Measurements from ENCODE around the gene LCA5. TPM values are rescaled to one million over a fixed set of nuclear protein-coding genes. Genes with fewer than 3 reads are reported as not detected.

The LCA5 gene
- total RNA-seq, 1 donor from 2014 or later: 5.4 TPM

GRCh38 chr6:79465381-79465780 lies 71.8 kb downstream of the LCA5 start:
- no peak overlapping the region for H3K4me3 ChIP-seq
- H3K4me1 ChIP-seq: no peaks in the 10 kb centered on the region
- H3K9me3 ChIP-seq: no peaks in the 10 kb centered on the region
- H3K36me3 ChIP-seq: no peaks in the 10 kb centered on the region
- no peak for TF ChIP-seq CTCF (IDR thresholded peaks at IDR 0.05)
- ATAC-seq (no peak), DNase-seq (no peak)
- H3K27me3 ChIP-seq: no peaks in the 10 kb centered on the region
- H3K27ac ChIP-seq: no peak overlapping the region
- intact Hi-C loops (cut with DNase I): no loop called here

DNA sequence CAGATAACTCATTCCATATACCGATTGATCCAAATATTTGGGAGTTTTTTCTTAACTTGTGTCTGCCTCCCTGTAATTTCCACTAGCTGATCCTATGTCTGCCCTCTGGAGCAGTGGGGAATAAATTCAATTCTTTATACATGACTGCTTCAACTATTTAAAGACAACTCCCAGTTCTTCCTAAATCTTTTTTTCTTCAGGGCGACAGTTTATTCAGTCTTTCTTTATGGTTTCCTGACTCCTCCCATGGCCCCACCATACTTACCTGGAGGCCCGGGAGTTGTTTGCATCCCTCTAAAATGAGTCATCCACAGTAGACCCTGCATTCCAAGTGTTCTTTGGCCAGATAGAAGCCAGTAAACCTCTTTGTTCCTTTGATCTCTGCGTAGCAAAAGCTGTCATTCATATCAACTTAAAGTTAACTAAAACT lies 73.6 kb downstream of the LCA5 start:
- no peaks in the 10 kb centered on the region for H3K9me3 ChIP-seq
- intact Hi-C loops (cut with DNase I): no loop called here

DNA sequence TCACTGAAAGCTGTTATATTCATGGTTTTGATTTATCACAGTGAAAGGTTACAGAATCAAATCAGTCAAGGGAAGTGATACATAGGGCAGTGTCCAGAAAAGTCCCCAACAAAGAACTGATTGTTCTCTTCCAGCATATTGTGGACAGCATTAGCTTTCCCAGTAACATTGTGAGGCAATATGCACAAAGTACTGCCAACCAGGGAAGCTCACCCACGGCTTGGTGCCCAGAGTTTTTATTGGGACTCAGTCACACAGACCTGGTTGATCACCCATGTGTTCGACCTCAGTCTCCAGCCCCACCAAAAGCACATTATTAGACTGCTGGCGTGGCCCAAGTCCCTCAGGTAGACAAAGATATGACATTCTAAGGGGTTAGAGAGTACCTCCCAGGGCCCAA lies 76.0 kb downstream of the LCA5 start:
- Histone ChIP-seq H3K27me3 (no peaks in the 10 kb centered on the region), H3K4me3 (no peak overlapping the region), H3K36me3 (no peaks in the 10 kb centered on the region), H3K4me1 (no peaks in the 10 kb centered on the region), H3K9me3 (no peaks in the 10 kb centered on the region), H3K27ac (no peak overlapping the region)
- DNase-seq (no peak), ATAC-seq (no peak)
- intact Hi-C loops (cut with DNase I): no loop called here
- no peak for TF ChIP-seq CTCF (IDR thresholded peaks at IDR 0.05)

More for the DNA sequence above, 73.6 kb downstream of the LCA5 start:
- H3K4me1 ChIP-seq: no peaks in the 10 kb centered on the region
- ATAC-seq: no peak
- DNase-seq: no peak
- H3K4me3 ChIP-seq: no peak overlapping the region
- no peak for TF ChIP-seq CTCF (IDR thresholded peaks at IDR 0.05)
- no peaks in the 10 kb centered on the region for H3K36me3 ChIP-seq
- no peaks in the 10 kb centered on the region for H3K27me3 ChIP-seq
- H3K27ac ChIP-seq: no peak overlapping the region

DNA sequence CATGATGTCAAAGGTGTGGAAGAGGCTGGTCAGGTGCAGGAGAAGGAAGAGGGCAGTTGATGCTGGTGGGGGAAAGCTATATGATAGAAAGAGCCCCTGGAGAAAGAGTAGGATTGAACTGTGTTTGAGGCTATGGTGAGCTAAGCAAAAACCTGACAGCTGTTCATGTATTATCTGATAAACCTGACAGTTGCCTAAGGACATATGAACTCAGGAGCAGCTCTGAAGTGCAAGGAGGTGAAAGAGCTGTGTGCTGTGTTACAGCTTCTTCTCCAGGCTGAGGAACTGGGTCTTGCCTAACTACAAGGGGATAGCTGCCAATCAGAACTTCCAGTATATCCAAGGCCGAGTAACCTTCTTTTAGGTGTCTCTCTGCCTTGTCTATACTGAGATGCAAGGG lies 81.8 kb downstream of the LCA5 start:
- no peaks in the 10 kb centered on the region for H3K9me3 ChIP-seq
- H3K36me3 ChIP-seq: no peaks in the 10 kb centered on the region
- no peak overlapping the region for H3K27ac ChIP-seq
- H3K4me3 ChIP-seq: no peak overlapping the region
- intact Hi-C loops (cut with DNase I): no loop called here
- H3K27me3 ChIP-seq: no peaks in the 10 kb centered on the region
- peaks cover 16% of the 10 kb centered on the region for H3K4me1 ChIP-seq
- DNase-seq (no peak), ATAC-seq (no peak)
- TF ChIP-seq CTCF (IDR thresholded peaks at IDR 0.05): no peak

- H3K4me1 ChIP-seq: peaks cover 16% of the 10 kb centered on the region
- no peaks in the 10 kb centered on the region for H3K9me3 ChIP-seq
- ATAC-seq (peak; percentile 83), DNase-seq (no peak)
- no peak overlapping the region for H3K27ac ChIP-seq
- H3K27me3 ChIP-seq: no peaks in the 10 kb centered on the region
- no peak overlapping the region for H3K4me3 ChIP-seq
- intact Hi-C loops (cut with DNase I): no loop called here
- TF ChIP-seq CTCF (IDR thresholded peaks at IDR 0.05): no peak
- H3K36me3 ChIP-seq: no peaks in the 10 kb centered on the region
Measured at GRCh38 chr6:79453558-79454042, 83.6 kb downstream of the LCA5 start.

DNA sequence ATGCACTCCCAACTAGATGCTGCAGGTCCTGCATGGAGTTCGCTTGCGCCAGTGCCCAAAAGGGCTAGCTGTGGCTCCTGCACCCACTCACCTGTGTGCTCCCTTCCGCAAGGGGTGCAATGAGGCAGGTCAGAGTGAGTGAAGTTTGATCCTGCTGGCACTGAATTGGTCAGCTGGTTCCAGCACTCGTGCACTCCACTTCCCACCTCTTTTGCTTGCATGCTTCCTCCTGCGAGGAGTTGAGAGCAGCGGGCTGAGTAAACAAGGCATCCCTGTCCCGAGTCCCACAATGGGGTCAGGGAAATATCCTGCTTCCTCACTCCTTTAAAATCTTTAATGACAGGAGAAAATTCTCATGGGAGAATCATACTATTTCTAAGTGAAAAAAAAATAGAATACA lies 86.2 kb downstream of the LCA5 start:
- ATAC-seq (peak; percentile 69), DNase-seq (no peak)
- no peaks in the 10 kb centered on the region for H3K27me3 ChIP-seq
- peaks cover 16% of the 10 kb centered on the region for H3K4me1 ChIP-seq
- no peak for TF ChIP-seq CTCF (IDR thresholded peaks at IDR 0.05)
- no peaks in the 10 kb centered on the region for H3K9me3 ChIP-seq
- intact Hi-C loops (cut with DNase I): no loop called here
- H3K36me3 ChIP-seq: no peaks in the 10 kb centered on the region
- no peak overlapping the region for H3K4me3 ChIP-seq
- no peak overlapping the region for H3K27ac ChIP-seq
